AG08396 (cell line): ENCODE measurements around the gene RASA3.

ENCODE experiments used
- DNase-seq: peaks from one replicate; pipeline ENCODE4 v3.0.0; 2012; ENCODE audit warnings: low spot score, mixed read lengths

RASA3 gene

GRCh38 chr13:114054264-114054663 is 78.2 kb downstream of the RASA3 start:
- no peak for DNase-seq

- no peak for DNase-seq
These were observed 79.4 kb downstream of the RASA3 start for GRCh38 chr13:114053026-114053425.

GRCh38 chr13:114050536-114051450 is 81.6 kb downstream of the RASA3 start:
- DNase-seq, result no peak

- no peak for DNase-seq
These were observed 82.8 kb downstream of the RASA3 start for GRCh38 chr13:114049626-114050101.

- DNase-seq, result no peak
These were observed 83.4 kb downstream of the RASA3 start for GRCh38 chr13:114049026-114049425.

- no peak for DNase-seq
These were observed 84.0 kb downstream of the RASA3 start for GRCh38 chr13:114048443-114048842.

- no peak for DNase-seq
These were observed 85.0 kb downstream of the RASA3 start for GRCh38 chr13:114047358-114047881.

GRCh38 chr13:114046431-114046975 is 85.9 kb downstream of the RASA3 start:
- no peak for DNase-seq

GRCh38 chr13:114045113-114045735 is 87.2 kb downstream of the RASA3 start:
- no peak for DNase-seq

GRCh38 chr13:114044486-114044885 is 87.9 kb downstream of the RASA3 start:
- no peak for DNase-seq

GRCh38 chr13:114043421-114044053 is 88.9 kb downstream of the RASA3 start:
- DNase-seq, result peak; percentile 92

- DNase-seq, result no peak
These were observed 90.2 kb downstream of the RASA3 start for GRCh38 chr13:114042066-114042815.

- no peak for DNase-seq
These were observed 90.9 kb downstream of the RASA3 start for GRCh38 chr13:114041493-114041892.

- DNase-seq, result no peak
These were observed 92.8 kb downstream of the RASA3 start for GRCh38 chr13:114039471-114040141.

- DNase-seq, result no peak
These were observed 93.5 kb downstream of the RASA3 start for GRCh38 chr13:114038900-114039299.

GRCh38 chr13:114038211-114038613 is 94.2 kb downstream of the RASA3 start:
- no peak for DNase-seq

- DNase-seq, result no peak
These were observed 94.7 kb downstream of the RASA3 start for GRCh38 chr13:114037674-114038073.

- DNase-seq, result peak; percentile 36
These were observed 96.6 kb downstream of the RASA3 start for GRCh38 chr13:114035583-114036531.

GRCh38 chr13:114035186-114035582 is 97.2 kb downstream of the RASA3 start:
- no peak for DNase-seq

GRCh38 chr13:114034481-114034891 is 97.9 kb downstream of the RASA3 start:
- peak; percentile 65 for DNase-seq
